ENCODE results near the gene APEX1.

APEX1 gene

GRCh38 chr14:20416223-20416622, 38.8 kb upstream of the APEX1 start:
- H3K4me3 ChIP-seq (ENCODE audit: low read depth, low read length) = no peak overlapping the region
- DNase-seq (ENCODE audit: low read depth) = no peak
- TF ChIP-seq CTCF (IDR thresholded peaks at IDR 0.05; ENCODE audit: control insufficient read depth, extremely low read depth, insufficient read depth) = no peak

GRCh38 chr14:20417250-20418186, 37.5 kb upstream of the APEX1 start:
- peak; percentile 38 for DNase-seq (ENCODE audit: low read depth)
- no peak overlapping the region for H3K4me3 ChIP-seq (ENCODE audit: low read depth, low read length)
- no peak for TF ChIP-seq CTCF (IDR thresholded peaks at IDR 0.05; ENCODE audit: control insufficient read depth, extremely low read depth, insufficient read depth)

- no peak overlapping the region for H3K4me3 ChIP-seq (ENCODE audit: low read depth, low read length)
- DNase-seq (ENCODE audit: low read depth) = no peak
- no peak for TF ChIP-seq CTCF (IDR thresholded peaks at IDR 0.05; ENCODE audit: control insufficient read depth, extremely low read depth, insufficient read depth)
These were observed 36.5 kb upstream of the APEX1 start for GRCh38 chr14:20418501-20418909.

DNA sequence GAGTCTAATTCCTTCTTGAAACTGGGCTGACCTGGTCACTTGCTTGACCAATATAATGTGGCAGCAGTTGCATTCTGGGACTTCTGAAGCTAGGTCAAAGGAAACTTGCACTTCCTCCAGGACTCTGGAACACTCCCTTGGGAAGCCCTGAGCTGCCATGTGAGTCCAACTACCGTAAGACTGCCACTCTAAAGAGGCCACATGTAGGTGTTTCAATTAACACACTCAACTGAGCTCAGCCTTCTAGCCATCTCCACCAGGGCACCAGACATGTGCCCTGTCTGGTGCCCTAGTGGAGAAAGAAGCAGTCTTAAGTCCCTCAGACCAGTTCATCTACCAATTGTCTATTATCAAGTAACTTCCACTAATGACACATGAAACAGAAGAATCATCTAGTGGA, 35.6 kb upstream of the APEX1 start:
- no peak for TF ChIP-seq CTCF (IDR thresholded peaks at IDR 0.05; ENCODE audit: control insufficient read depth, extremely low read depth, insufficient read depth)
- no peak for DNase-seq (ENCODE audit: low read depth)
- no peak overlapping the region for H3K4me3 ChIP-seq (ENCODE audit: low read depth, low read length)

GRCh38 chr14:20421267-20421666, 33.8 kb upstream of the APEX1 start:
- no peak for TF ChIP-seq CTCF (IDR thresholded peaks at IDR 0.05; ENCODE audit: control insufficient read depth, extremely low read depth, insufficient read depth)
- no peak overlapping the region for H3K4me3 ChIP-seq (ENCODE audit: low read depth, low read length)
- DNase-seq (ENCODE audit: low read depth) = no peak

GRCh38 chr14:20422886-20423285, 32.1 kb upstream of the APEX1 start:
- TF ChIP-seq CTCF (IDR thresholded peaks at IDR 0.05; ENCODE audit: control insufficient read depth, extremely low read depth, insufficient read depth) = no peak
- DNase-seq (ENCODE audit: low read depth) = no peak
- H3K4me3 ChIP-seq (ENCODE audit: low read depth, low read length) = no peak overlapping the region

- DNase-seq (ENCODE audit: low read depth) = no peak
- TF ChIP-seq CTCF (IDR thresholded peaks at IDR 0.05; ENCODE audit: control insufficient read depth, extremely low read depth, insufficient read depth) = no peak
These were observed 30.2 kb upstream of the APEX1 start for GRCh38 chr14:20424851-20425250.

More at GRCh38 chr14:20424851-20425250, 30.2 kb upstream of the APEX1 start:
- H3K4me3 ChIP-seq (ENCODE audit: low read depth, low read length) = no peak overlapping the region

Data from LNCaP clone FGC (cell line).